Colonic mucosa (tissue), 4 donors: ENCODE measurements around the gene ARHGEF39. TPM values are rescaled to one million over a fixed set of nuclear protein-coding genes. Genes with fewer than 3 reads are reported as not detected.

Experiments used
- DNase-seq: peaks from one replicate; pipeline ENCODE4 v3.0.0-alpha.2; 2020
- H3K27ac ChIP-seq: fragments of 200-600 bp; one replicate; pipeline ENCODE4 v1.8.0; 2021
- H3K27me3 ChIP-seq: fragments of 200-600 bp; one replicate; pipeline ENCODE4 v1.8.0; 2021
- H3K36me3 ChIP-seq: fragments of 200-600 bp; one replicate; pipeline ENCODE4 v1.8.0; 2021
- H3K4me1 ChIP-seq: fragments of 200-600 bp; one replicate; pipeline ENCODE4 v1.8.0; 2021; ENCODE audit warnings: mild to moderate bottlenecking
- H3K4me3 ChIP-seq: fragments of 200-600 bp; one replicate; pipeline ENCODE4 v1.8.0; 2021
- H3K9ac ChIP-seq, 2 donors: one replicate each; pipeline ENCODE4 v1.7.0; 2013; ENCODE audit warnings: control low read depth in 2 of 2, low read depth in 2 of 2, low read length in 2 of 2
- H3K9me3 ChIP-seq: fragments of 200-600 bp; one replicate; pipeline ENCODE4 v1.8.0; 2021
- CTCF ChIP-seq: fragments of 200-600 bp; IDR thresholded peaks from one replicate; pipeline ENCODE4 v1.8.0; 2022; ENCODE audit warnings: antibody characterized with exemption, mild to moderate bottlenecking
- intact Hi-C: fragments of 100-400 bp; cut with DNase I; formaldehyde crosslinking; loops from one replicate; pipeline ENCODE4 v1.14.1; 2022
- total RNA-seq, 2 donors: library from RNA; stranded (reverse); fragmentation: NEBNext Ultra II Directional in 1 of 2; extraction: Animal tissue kit (Norgen Biotek cat#: 25700) in 1 of 2; gene quantifications; one replicate each; pipeline ENCODE4 v1.2.1, GENCODE V29; 2021
- donor health status: healthy.
- donor health status: DM: no; HTN: no; CAD: no.
- donor health status: DM: no; HTN: no; CAD: no.

Gene ARHGEF39
- total RNA-seq, 2 donors from 2014 or later: 7.3 to 34.0 TPM

GRCh38 chr9:35705372-35705771 lies 40.4 kb upstream of the ARHGEF39 start:
- no peaks in the 10 kb centered on the region for H3K27me3 ChIP-seq
- no peaks in the 10 kb centered on the region for H3K9me3 ChIP-seq
- no peaks in the 10 kb centered on the region for H3K4me1 ChIP-seq
- no peak overlapping the region for H3K4me3 ChIP-seq
- H3K9ac ChIP-seq: no peak overlapping the region
- intact Hi-C loops: no loop called here
- no peak for DNase-seq
- no peak for TF ChIP-seq CTCF
- peaks cover 65% of the 10 kb centered on the region for H3K36me3 ChIP-seq
- no peak overlapping the region for H3K27ac ChIP-seq

GRCh38 chr9:35703906-35704672 lies 39.1 kb upstream of the ARHGEF39 start:
- TF ChIP-seq CTCF: no peak
- Histone ChIP-seq H3K4me1 (no peaks in the 10 kb centered on the region), H3K9me3 (no peaks in the 10 kb centered on the region), H3K9ac (no peak overlapping the region), H3K27me3 (no peaks in the 10 kb centered on the region), H3K36me3 (peaks cover 73% of the 10 kb centered on the region), H3K27ac (no peak overlapping the region), H3K4me3 (no peak overlapping the region)
- intact Hi-C loops: no loop called here
- DNase-seq: no peak

GRCh38 chr9:35702696-35703095 lies 37.7 kb upstream of the ARHGEF39 start:
- intact Hi-C loops: no loop called here
- no peak overlapping the region for H3K27ac ChIP-seq
- peaks cover 78% of the 10 kb centered on the region for H3K36me3 ChIP-seq
- no peak overlapping the region for H3K4me3 ChIP-seq
- no peak overlapping the region for H3K9ac ChIP-seq
- DNase-seq: no peak
- H3K27me3 ChIP-seq: no peaks in the 10 kb centered on the region
- H3K9me3 ChIP-seq: no peaks in the 10 kb centered on the region
- TF ChIP-seq CTCF: no peak
- no peaks in the 10 kb centered on the region for H3K4me1 ChIP-seq

GRCh38 chr9:35700942-35701341 lies 35.9 kb upstream of the ARHGEF39 start:
- Histone ChIP-seq H3K27ac (no peak overlapping the region), H3K27me3 (no peaks in the 10 kb centered on the region), H3K36me3 (peaks cover 61% of the 10 kb centered on the region), H3K9ac (no peak overlapping the region), H3K4me1 (no peaks in the 10 kb centered on the region), H3K4me3 (no peak overlapping the region), H3K9me3 (no peaks in the 10 kb centered on the region)
- intact Hi-C loops: no loop called here
- no peak for DNase-seq
- no peak for TF ChIP-seq CTCF

- Histone ChIP-seq H3K4me3 (no peak overlapping the region), H3K9ac (no peak overlapping the region), H3K27me3 (no peaks in the 10 kb centered on the region), H3K9me3 (no peaks in the 10 kb centered on the region), H3K4me1 (no peaks in the 10 kb centered on the region), H3K27ac (no peak overlapping the region), H3K36me3 (peaks cover 53% of the 10 kb centered on the region)
- no peak for TF ChIP-seq CTCF
- DNase-seq: no peak
- intact Hi-C loops: no loop called here
Measured at GRCh38 chr9:35700031-35700430, 35.0 kb upstream of the ARHGEF39 start.
